Epithelial cell of proximal tubule (primary cell): ENCODE results near the gene PAX9. TPM values are rescaled to one million over a fixed set of nuclear protein-coding genes. Genes with fewer than 3 reads are reported as not detected.

Experiments
- DNase-seq: peaks from one replicate; pipeline ENCODE4 v3.0.0-alpha.2; 2011; ENCODE audit warnings: low read depth
- H3K4me3 ChIP-seq: 2 replicates; pipeline ENCODE4 v1.5.1; 2011; ENCODE audit warnings: low read depth, mild to moderate bottlenecking, low read length
- total RNA-seq: library from RNA; depleted of rRNA; stranded (reverse); fragments of >200 nt; gene quantifications from 2 replicates; pipeline ENCODE4 v1.2.3, GENCODE V29; 2015
- TF ChIP-seq, protein P1 (sequence below): conservative IDR thresholded peaks from 2 replicates; pipeline ENCODE4 v1.5.1; 2012; ENCODE audit warnings: low read depth, mild to moderate bottlenecking, low read length

The PAX9 gene
- total RNA-seq, 1 donor from 2014 or later = 0.12 TPM

DNA sequence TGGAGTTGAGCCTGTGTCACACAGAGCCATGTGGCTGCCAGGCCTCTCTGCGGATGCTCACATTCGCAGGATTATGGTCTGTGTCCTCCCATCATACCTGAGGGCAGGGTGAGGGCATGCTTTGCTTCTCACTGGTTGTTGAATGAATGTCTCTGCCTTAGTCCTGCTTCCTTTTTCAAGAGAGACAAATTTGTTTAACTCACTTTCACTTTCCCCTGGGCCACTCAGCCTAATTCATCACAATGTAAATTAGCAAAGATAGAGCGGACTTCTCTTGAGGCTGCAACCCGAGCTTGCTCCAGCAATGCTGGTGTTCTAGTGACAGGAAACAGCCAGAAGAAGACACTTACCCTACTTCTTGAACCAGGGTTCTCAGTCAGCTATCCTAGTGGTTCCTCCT is 35.5 kb upstream of the PAX9 start:
- TF ChIP-seq, protein P1, sequence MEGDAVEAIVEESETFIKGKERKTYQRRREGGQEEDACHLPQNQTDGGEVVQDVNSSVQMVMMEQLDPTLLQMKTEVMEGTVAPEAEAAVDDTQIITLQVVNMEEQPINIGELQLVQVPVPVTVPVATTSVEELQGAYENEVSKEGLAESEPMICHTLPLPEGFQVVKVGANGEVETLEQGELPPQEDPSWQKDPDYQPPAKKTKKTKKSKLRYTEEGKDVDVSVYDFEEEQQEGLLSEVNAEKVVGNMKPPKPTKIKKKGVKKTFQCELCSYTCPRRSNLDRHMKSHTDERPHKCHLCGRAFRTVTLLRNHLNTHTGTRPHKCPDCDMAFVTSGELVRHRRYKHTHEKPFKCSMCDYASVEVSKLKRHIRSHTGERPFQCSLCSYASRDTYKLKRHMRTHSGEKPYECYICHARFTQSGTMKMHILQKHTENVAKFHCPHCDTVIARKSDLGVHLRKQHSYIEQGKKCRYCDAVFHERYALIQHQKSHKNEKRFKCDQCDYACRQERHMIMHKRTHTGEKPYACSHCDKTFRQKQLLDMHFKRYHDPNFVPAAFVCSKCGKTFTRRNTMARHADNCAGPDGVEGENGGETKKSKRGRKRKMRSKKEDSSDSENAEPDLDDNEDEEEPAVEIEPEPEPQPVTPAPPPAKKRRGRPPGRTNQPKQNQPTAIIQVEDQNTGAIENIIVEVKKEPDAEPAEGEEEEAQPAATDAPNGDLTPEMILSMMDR = no peak
- no peak for DNase-seq
- no peak overlapping the region for H3K4me3 ChIP-seq

DNA sequence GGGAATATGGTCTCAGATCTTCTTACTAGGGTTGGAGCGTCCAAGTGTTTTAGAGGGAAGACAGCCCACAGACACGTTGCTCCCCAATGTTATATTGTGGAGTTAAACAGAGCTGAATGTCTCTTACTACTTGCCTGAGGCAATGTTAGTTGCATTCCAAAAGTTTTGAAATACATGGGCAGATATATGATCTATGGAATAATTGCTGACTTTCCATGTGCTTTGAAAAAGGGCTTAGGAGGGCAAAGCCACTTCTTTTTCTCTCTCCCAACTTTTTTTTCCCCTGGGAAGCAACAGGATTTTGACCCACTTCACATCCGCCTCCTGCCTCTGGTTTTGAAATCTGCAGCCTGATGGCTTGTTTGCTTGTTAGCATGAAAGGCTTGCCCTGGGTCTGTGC is 33.7 kb upstream of the PAX9 start:
- DNase-seq = no peak
- TF ChIP-seq, protein P1 = no peak
- no peak overlapping the region for H3K4me3 ChIP-seq

DNA sequence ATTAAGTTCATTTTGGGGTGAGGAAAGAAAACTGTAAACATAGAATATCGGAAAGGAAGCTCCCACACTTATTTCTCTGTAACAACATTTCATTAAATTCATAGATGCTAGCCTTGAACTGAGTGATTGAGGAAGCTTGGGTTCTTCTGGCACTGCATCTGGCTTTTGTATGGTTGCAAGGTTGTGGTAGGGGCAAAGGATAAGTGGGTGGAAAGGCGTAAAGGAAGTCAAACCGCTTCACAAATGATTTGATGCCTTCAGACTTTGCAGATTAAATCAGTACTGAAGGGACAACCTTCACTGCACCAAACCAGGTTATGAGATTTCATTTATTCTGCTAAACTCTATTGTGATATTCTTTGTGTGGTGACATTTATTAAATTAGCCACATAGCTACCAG is 28.1 kb upstream of the PAX9 start:
- H3K4me3 ChIP-seq = no peak overlapping the region
- no peak for DNase-seq
- TF ChIP-seq, protein P1 = no peak

DNA sequence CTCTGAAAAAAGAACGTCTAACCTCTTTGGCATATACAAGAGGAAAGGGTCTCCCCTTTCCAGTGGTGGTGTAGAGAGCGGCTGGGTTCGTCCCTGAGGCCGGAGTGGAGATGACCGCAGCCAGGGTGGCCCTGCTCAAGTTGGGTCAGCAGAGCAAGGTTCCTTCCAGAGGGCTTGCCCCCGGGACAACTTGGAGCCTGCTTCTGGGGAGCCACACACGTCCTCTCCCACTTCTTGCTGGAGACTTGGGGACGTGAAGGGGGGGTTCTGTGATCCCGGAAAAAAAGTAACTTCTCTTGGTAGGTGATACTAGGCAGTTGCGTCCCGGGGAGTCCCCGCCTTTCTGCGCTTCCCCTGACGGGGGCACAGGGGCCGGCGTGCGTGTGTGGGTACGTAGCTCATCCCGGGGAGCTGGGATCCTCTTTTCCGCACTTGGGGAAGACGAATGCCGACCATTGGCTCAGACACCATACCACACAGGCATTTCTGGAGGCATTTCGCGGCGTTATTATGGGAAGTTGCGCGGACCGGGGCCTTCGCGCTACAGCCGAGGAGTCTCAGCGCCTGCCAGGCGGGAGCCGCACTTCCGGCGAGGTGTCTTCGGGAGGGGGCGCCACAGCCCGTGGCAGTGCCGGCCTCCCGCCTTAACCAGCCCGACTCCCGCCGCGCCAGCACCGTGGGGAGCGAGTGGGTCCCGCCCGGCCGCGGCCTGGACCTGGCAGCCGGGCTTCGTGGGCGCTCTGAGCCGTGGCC is 14.8 kb upstream of the PAX9 start:
- TF ChIP-seq, protein P1 = no peak
- peak overlapping the region; percentile 40 for H3K4me3 ChIP-seq
- DNase-seq = no peak

DNA sequence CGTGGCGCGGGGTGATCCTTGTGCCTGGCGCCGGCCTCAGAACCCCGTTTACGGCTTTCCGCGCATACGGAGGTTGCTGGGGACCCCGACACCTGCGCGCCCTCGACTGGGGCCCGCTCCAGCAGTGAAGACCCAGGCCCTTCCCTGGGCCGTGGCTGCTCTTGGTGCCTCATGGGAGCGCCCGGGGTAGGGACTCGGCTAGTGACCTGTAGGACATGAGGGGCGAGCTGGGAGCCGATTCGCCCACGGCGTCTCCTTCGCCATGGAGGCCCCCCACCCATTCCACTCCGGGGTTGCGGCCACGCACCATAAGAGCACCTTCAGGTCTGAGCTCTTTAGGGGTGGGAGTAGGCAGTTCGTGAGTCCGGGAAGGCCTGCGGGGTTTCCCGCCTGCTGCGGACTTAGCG is 14.2 kb upstream of the PAX9 start:
- TF ChIP-seq, protein P1 = no peak
- peak overlapping the region; percentile 40 for H3K4me3 ChIP-seq
- no peak for DNase-seq

DNA sequence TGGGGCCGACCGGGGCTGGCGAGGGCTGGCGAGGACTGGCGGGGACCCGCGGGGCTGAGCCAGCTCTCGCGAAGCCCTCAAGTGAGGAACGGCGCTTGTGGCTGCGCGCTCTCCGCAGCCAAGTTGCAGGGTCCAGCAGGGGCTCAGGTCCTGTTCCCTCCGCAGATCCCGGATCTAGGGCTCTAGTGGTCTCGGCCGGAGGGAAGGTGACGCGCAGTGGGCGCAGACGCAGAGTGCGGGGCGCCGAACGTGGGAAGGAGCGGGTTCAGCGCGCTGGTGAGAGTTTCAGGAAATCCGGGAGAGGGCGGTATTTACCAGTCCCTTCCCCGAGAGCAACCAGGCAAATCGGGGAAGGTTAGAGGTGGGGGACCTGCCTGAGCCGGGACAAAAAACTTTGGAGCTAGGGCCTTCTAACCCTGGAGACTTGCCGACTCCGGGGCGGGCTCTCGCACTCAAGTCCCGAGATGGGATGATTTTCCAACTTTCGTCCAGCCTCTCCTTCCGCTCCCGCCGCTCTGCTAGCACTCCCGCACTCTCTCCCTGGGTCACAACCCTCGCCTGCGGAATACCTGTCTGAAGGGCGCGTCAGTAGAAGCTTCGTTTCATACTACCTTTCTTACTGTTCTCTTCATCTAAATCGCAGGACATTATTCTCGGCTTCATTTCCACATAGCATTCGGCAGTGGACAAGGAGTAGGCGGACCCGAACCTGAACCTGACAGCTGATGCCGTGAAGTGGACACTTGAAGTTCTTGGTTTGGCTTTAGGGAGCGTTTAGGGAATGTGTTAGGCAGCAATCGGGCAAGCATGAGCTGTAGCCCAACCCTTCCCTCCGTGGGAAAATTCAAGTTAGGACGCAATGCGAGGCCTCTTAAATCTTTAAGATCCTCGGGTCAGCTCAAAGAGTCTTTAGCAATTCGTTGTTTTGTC is 13.6 kb upstream of the PAX9 start:
- no peak for DNase-seq
- TF ChIP-seq, protein P1 = peak; percentile 51
- H3K4me3 ChIP-seq = peak overlapping the region; percentile 40
